H1 (cell line): Measurements from ENCODE around the gene PDPK1. TPM values are rescaled to one million over a fixed set of nuclear protein-coding genes. Genes with fewer than 3 reads are reported as not detected.

Experiments used
- CTCF ChIA-PET: fragments of 300-600 bp; sonication (Branson Sonifier 250); formaldehyde crosslinking; loops from one replicate; lab custom pipeline; 2021; ENCODE audit not compliant: partially characterized antibody; lab: Charles Lee
- POLR2A ChIA-PET: fragments of 300-600 bp; sonication (Branson Sonifier 250); formaldehyde crosslinking; loops from one replicate; lab custom pipeline; 2021; ENCODE audit warnings: inconsistent platforms; ENCODE audit not compliant: partially characterized antibody; lab: Charles Lee
- DNase-seq, 2 experiments: peaks; one replicate each; pipeline versions ENCODE4 v3.0.0 to v3.0.0-alpha.2; 2010 to 2022; ENCODE audit warnings: low spot score in 2 of 2, low read depth in 1 of 2, mixed read lengths in 1 of 2
- FAIRE-seq: peaks from 2 replicates; lab custom pipeline; 2011; peaks lifted over from hg19 to GRCh38; lab: Jason Lieb, UNC
- H2AFZ ChIP-seq: 2 replicates; pipeline ENCODE4 v1.8.1; 2012; ENCODE audit warnings: low read length, inconsistent platforms
- H2AK5ac ChIP-seq: 2 replicates; pipeline ENCODE4 v1.6.1; 2013; ENCODE audit warnings: low read depth, low read length
- H2BK120ac ChIP-seq: replicated peaks from 2 replicates; pipeline ENCODE3; 2013; ENCODE audit warnings: low read depth, low read length, inconsistent platforms
- H2BK12ac ChIP-seq: 2 replicates; pipeline ENCODE4 v1.6.1; 2013; ENCODE audit warnings: low read depth, low read length
- H2BK15ac ChIP-seq: 2 replicates; pipeline ENCODE4 v1.6.1; 2013; ENCODE audit warnings: low read length
- H2BK20ac ChIP-seq: 2 replicates; pipeline ENCODE4 v1.6.1; 2013; ENCODE audit warnings: low read length
- H2BK5ac ChIP-seq: 2 replicates; pipeline ENCODE4 v1.6.1; 2013; ENCODE audit warnings: low read depth, low read length
- H3K14ac ChIP-seq: 2 replicates; pipeline ENCODE4 v1.6.1; 2013; ENCODE audit warnings: inconsistent platforms; ENCODE audit not compliant: insufficient read length
- H3K18ac ChIP-seq: 2 replicates; pipeline ENCODE4 v1.6.1; 2013; ENCODE audit warnings: low read length; ENCODE audit errors: extremely low read depth
- H3K23ac ChIP-seq: 2 replicates; pipeline ENCODE4 v1.6.1; 2013; ENCODE audit warnings: inconsistent platforms; ENCODE audit not compliant: insufficient read length
- H3K23me2 ChIP-seq: 2 replicates; pipeline ENCODE4 v1.6.1; 2013; ENCODE audit warnings: low read depth, low read length
- H3K27ac ChIP-seq: 2 replicates; pipeline ENCODE4 v1.6.1; 2011; ENCODE audit warnings: low read depth, low read length, inconsistent platforms
- H3K27me3 ChIP-seq, 4 experiments: replicated peaks in 1 of 4; 1 replicate in 1 of 4; 2 replicates in 3 of 4; pipeline versions ENCODE4 v1.6.1 to v1.8.1; 2011 to 2013; ENCODE audit warnings: low read length in 3 of 4, mild to moderate bottlenecking in 3 of 4, inconsistent platforms in 2 of 4, mixed read lengths in 2 of 4, moderate library complexity in 1 of 4; ENCODE audit not compliant: control insufficient read depth in 3 of 4, insufficient read depth in 3 of 4; ENCODE audit errors: extremely low read depth in 1 of 4
- H3K36me3 ChIP-seq, 4 experiments: 2 replicates each; pipeline versions ENCODE4 v1.6.1 to v1.8.1; 2011 to 2013; ENCODE audit warnings: mild to moderate bottlenecking in 4 of 4, low read length in 3 of 4, moderate library complexity in 2 of 4, control low read depth in 1 of 4, inconsistent platforms in 1 of 4; ENCODE audit not compliant: insufficient read depth in 4 of 4, control insufficient read depth in 2 of 4
- H3K4ac ChIP-seq: replicated peaks from 2 replicates; pipeline ENCODE3; 2013; ENCODE audit warnings: low read length, low read depth, mixed read lengths, inconsistent platforms; ENCODE audit not compliant: insufficient read length
- H3K4me1 ChIP-seq, 4 experiments: replicated peaks in 1 of 4; 1 replicate in 1 of 4; 2 replicates in 3 of 4; pipeline versions ENCODE4 v1.6.1 to v1.8.1; 2011 to 2013; ENCODE audit warnings: low read length in 3 of 4, inconsistent platforms in 2 of 4, mixed read lengths in 1 of 4; ENCODE audit not compliant: insufficient read depth in 4 of 4, control insufficient read depth in 3 of 4
- H3K4me2 ChIP-seq, 2 experiments: 2 replicates each; pipeline versions ENCODE4 v1.6.1 to v1.8.1; 2011 to 2013; ENCODE audit warnings: low read depth in 2 of 2, low read length in 2 of 2, control low read depth in 1 of 2, inconsistent platforms in 1 of 2, mild to moderate bottlenecking in 1 of 2; ENCODE audit not compliant: insufficient read depth in 1 of 2
- H3K4me3 ChIP-seq, 4 experiments: fragments of 200-600, 300-600 bp in 1 of 4; sonication (generic), shearing (Covaris generic), sonication (Bioruptor Twin) in 1 of 4; 2 replicates each; pipeline versions ENCODE4 v1.5.1 to v1.8.1; 2011 to 2016; ENCODE audit warnings: low read length in 4 of 4, low read depth in 3 of 4, control low read depth in 2 of 4, inconsistent platforms in 2 of 4, mild to moderate bottlenecking in 2 of 4, mixed read lengths in 1 of 4, moderate library complexity in 1 of 4; ENCODE audit not compliant: insufficient read depth in 2 of 4; ENCODE audit errors: extremely low read depth in 1 of 4
- H3K56ac ChIP-seq: replicated peaks from 2 replicates; pipeline ENCODE3; 2013; ENCODE audit warnings: low read depth, mild to moderate bottlenecking, mixed read lengths, low read length, inconsistent platforms; ENCODE audit not compliant: insufficient read length
- H3K79me1 ChIP-seq: 2 replicates; pipeline ENCODE4 v1.6.1; 2013; ENCODE audit warnings: low read depth, low read length, control low read depth
- H3K79me2 ChIP-seq, 2 experiments: 2 replicates each; pipeline versions ENCODE4 v1.6.1 to v1.8.1; 2012 to 2013; ENCODE audit warnings: low read length in 2 of 2, mild to moderate bottlenecking in 2 of 2, inconsistent platforms in 1 of 2; ENCODE audit not compliant: insufficient read depth in 2 of 2, control insufficient read depth in 1 of 2
- H3K9ac ChIP-seq, 4 experiments: replicated peaks in 1 of 4; 1 replicate in 1 of 4; 2 replicates in 3 of 4; pipeline versions ENCODE4 v1.6.1 to v1.8.1; 2011 to 2013; ENCODE audit warnings: low read depth in 3 of 4, low read length in 3 of 4, control low read depth in 2 of 4, mild to moderate bottlenecking in 2 of 4, moderate library complexity in 2 of 4, inconsistent platforms in 1 of 4; ENCODE audit errors: extremely low read depth in 1 of 4
- H3K9me3 ChIP-seq, 2 experiments: 2 replicates each; pipeline versions ENCODE4 v1.6.1 to v1.8.1; 2012 to 2013; ENCODE audit warnings: mild to moderate bottlenecking in 2 of 2, moderate library complexity in 2 of 2, control low read depth in 1 of 2, inconsistent platforms in 1 of 2, low read depth in 1 of 2, low read length in 1 of 2, mixed read lengths in 1 of 2; ENCODE audit not compliant: insufficient read depth in 2 of 2
- H4K20me1 ChIP-seq, 2 experiments: replicated peaks in 1 of 2; 2 replicates each; pipeline versions ENCODE3 to v1.8.1; 2011 to 2013; ENCODE audit warnings: inconsistent platforms in 2 of 2, low read length in 2 of 2, mild to moderate bottlenecking in 1 of 2; ENCODE audit not compliant: insufficient read depth in 2 of 2, control insufficient read depth in 1 of 2
- H4K5ac ChIP-seq: 2 replicates; pipeline ENCODE4 v1.6.1; 2013; ENCODE audit warnings: low read length, low read depth, mixed read lengths, inconsistent platforms; ENCODE audit not compliant: insufficient read length
- H4K8ac ChIP-seq: 2 replicates; pipeline ENCODE4 v1.8.0; 2013; ENCODE audit warnings: mild to moderate bottlenecking, moderate library complexity, low read length, inconsistent platforms; ENCODE audit not compliant: insufficient read depth; ENCODE audit errors: extremely low read depth
- H4K91ac ChIP-seq: replicated peaks from 2 replicates; pipeline ENCODE3; 2013; ENCODE audit warnings: low read length, mixed read lengths, inconsistent platforms; ENCODE audit not compliant: insufficient read length
- BCL11A ChIP-seq, 2 experiments: IDR thresholded peaks; one replicate each; pipeline ENCODE4 v1.6.1; 2011; ENCODE audit warnings: low read depth in 2 of 2, low read length in 2 of 2, mild to moderate bottlenecking in 2 of 2
- TAF1 ChIP-seq: IDR thresholded peaks from 2 replicates; pipeline ENCODE4 v1.6.1; 2011; ENCODE audit warnings: mild to moderate bottlenecking, low read depth, low read length
- TBP ChIP-seq: IDR thresholded peaks from 2 replicates; pipeline ENCODE4 v1.6.1; 2011; ENCODE audit warnings: low read depth, low read length, improper control_type of control experiment
- WGBS, 2 experiments: shearing (Covaris generic) in 1 of 2; methylation state at CpG; one replicate each; pipeline versions ENCODE4 v1.1.6 to v1.1.7; 2013 to 2015; ENCODE audit warnings: low lambda C conversion rate in 2 of 2, mixed read lengths in 2 of 2, inconsistent platforms in 1 of 2, low coverage in 1 of 2, missing lambda C conversion rate in 1 of 2; ENCODE audit not compliant: insufficient replicate concordance in 2 of 2, insufficient coverage in 1 of 2, insufficient read length in 1 of 2; ENCODE audit errors: extremely low coverage in 1 of 2, missing lambda C conversion rate in 1 of 2; 5-methylcytosine and 5-hydroxymethylcytosine counted together
- polyA plus RNA-seq, 7 experiments: library from polyadenylated mRNA; depleted of rRNA in 3 of 7; stranded (reverse) in 5 of 7; unstranded in 2 of 7; fragments of >200 nt in 5 of 7; fragments of 200-250 nt in 2 of 7; gene quantifications; 1 replicate in 5 of 7; 2 replicates in 1 of 7; 4 replicates in 1 of 7; pipeline versions ENCODE4 v1.2.1 to v1.2.3, GENCODE V29; 2011 to 2013; ENCODE audit warnings: missing spikeins in 2 of 7, mixed read lengths in 2 of 7
- total RNA-seq: library from RNA; stranded (reverse); fragmentation: NEBNext Ultra II Directional; extraction: Animal tissue kit (Norgen Biotek cat#: 25700); gene quantifications from 2 replicates; pipeline ENCODE4 v1.2.1, GENCODE V29; 2021

Gene PDPK1
- total and polyA plus RNA-seq, 2 of the 8 experiments (the other 6 are each of a cell fraction or from before 2014, with no cell fraction given) = 17.1 to 27.8 TPM

- no peak overlapping the region for H3K18ac ChIP-seq
- H3K27ac ChIP-seq = no peak overlapping the region
- no peaks in the 10 kb centered on the region for H3K23me2 ChIP-seq
- no peaks in the 10 kb centered on the region for H3K4me1 ChIP-seq
- 95% methylated on average over 14 of the region's 15 CpGs; no CpG with 5 or more reads in 1 of the 2 experiments for WGBS, 2 experiments
- H2BK12ac ChIP-seq = no peak overlapping the region
- no peaks in the 10 kb centered on the region for H3K9me3 ChIP-seq
- H2BK120ac ChIP-seq = no peak overlapping the region
- H2AK5ac ChIP-seq = no peak overlapping the region
- H3K79me2 ChIP-seq = no peaks in the 10 kb centered on the region
- H3K79me1 ChIP-seq = peaks cover 4% of the 10 kb centered on the region; the same call in 1 of the 2 replicates
- H3K4ac ChIP-seq = no peak overlapping the region
- no peak overlapping the region for H3K4me2 ChIP-seq
- no peak overlapping the region for H3K4me3 ChIP-seq
- H2BK5ac ChIP-seq = no peak overlapping the region
- H2BK20ac ChIP-seq = no peak overlapping the region
- H3K27me3 ChIP-seq = no peaks in the 10 kb centered on the region
- H3K9ac ChIP-seq = no peak overlapping the region
- no peak overlapping the region for H3K23ac ChIP-seq
- H2BK15ac ChIP-seq = no peak overlapping the region
- H2AFZ ChIP-seq = no peak overlapping the region
- POLR2A ChIA-PET = interaction anchor here (2.2 kb wide), 1 partner anchor 12 kb away, joined by 10 read pairs; no protein-coding TSS in a partner anchor
- no peak overlapping the region for H4K91ac ChIP-seq
- H3K14ac ChIP-seq = no peak overlapping the region
- no peak overlapping the region for H3K56ac ChIP-seq
- CTCF ChIA-PET = no interaction called here
- no peak for DNase-seq
- peaks cover 0 to 5% (median 4%) of the 10 kb centered on the region in 4 experiments; a peak in 3 of 8 replicates for H3K36me3 ChIP-seq
- H4K8ac ChIP-seq = no peak overlapping the region
- H4K20me1 ChIP-seq = peaks cover 0 to 7% of the 10 kb centered on the region in 2 experiments
- no peak for FAIRE-seq
- H4K5ac ChIP-seq = no peak overlapping the region
- TF ChIP-seq BCL11A (IDR thresholded peaks at IDR 0.05; ENCODE audit: low read depth in 2 of 2, low read length in 2 of 2) = no peak
- no peak for TF ChIP-seq TAF1
- TF ChIP-seq TBP = no peak
Measured at GRCh38 chr16:2591476-2592240, 53.8 kb downstream of the PDPK1 start.
